Jurkat, Clone E6-1 (cell line): ENCODE measurements around the gene TXNRD1.

Experiments
- DNase-seq: peaks from one replicate; pipeline ENCODE4 v3.0.0-alpha.2; 2011; ENCODE audit warnings: low read depth, low spot score
- H3K4me3 ChIP-seq: 2 replicates; pipeline ENCODE4 v1.5.1; 2011; ENCODE audit warnings: mild to moderate bottlenecking, low read length, control low read depth, moderate library complexity

TXNRD1 gene

GRCh38 chr12:104273503-104273902 lies 57.9 kb downstream of the TXNRD1 start:
- no peak overlapping the region for H3K4me3 ChIP-seq
- no peak for DNase-seq

GRCh38 chr12:104274811-104275210 lies 59.2 kb downstream of the TXNRD1 start:
- no peak for DNase-seq

GRCh38 chr12:104275689-104276088 lies 60.1 kb downstream of the TXNRD1 start:
- DNase-seq: no peak
- no peak overlapping the region for H3K4me3 ChIP-seq

More at GRCh38 chr12:104274811-104275210, 59.2 kb downstream of the TXNRD1 start:
- no peak overlapping the region for H3K4me3 ChIP-seq

- no peak for DNase-seq
- H3K4me3 ChIP-seq: peak overlapping the region; percentile 13; the same call in 1 of the 2 replicates
Observed at GRCh38 chr12:104276273-104277131, 60.9 kb downstream of the TXNRD1 start.

- no peak for DNase-seq
- no peak overlapping the region for H3K4me3 ChIP-seq
Observed at GRCh38 chr12:104279164-104279563, 63.6 kb downstream of the TXNRD1 start.

GRCh38 chr12:104280111-104280510 lies 64.5 kb downstream of the TXNRD1 start:
- no peak overlapping the region for H3K4me3 ChIP-seq
- DNase-seq: no peak

GRCh38 chr12:104280717-104281458 lies 65.3 kb downstream of the TXNRD1 start:
- H3K4me3 ChIP-seq: no peak overlapping the region
- DNase-seq: no peak

- DNase-seq: no peak
- H3K4me3 ChIP-seq: no peak overlapping the region
Observed at GRCh38 chr12:104281636-104282035, 66.1 kb downstream of the TXNRD1 start.

- no peak for DNase-seq
- no peak overlapping the region for H3K4me3 ChIP-seq
Observed at GRCh38 chr12:104282109-104282508, 66.5 kb downstream of the TXNRD1 start.

GRCh38 chr12:104285740-104286515 lies 70.3 kb downstream of the TXNRD1 start:
- no peak for DNase-seq
- H3K4me3 ChIP-seq: peak overlapping the region; percentile 93

GRCh38 chr12:104286516-104287482 lies 71.2 kb downstream of the TXNRD1 start:
- peak; percentile 98 for DNase-seq
- H3K4me3 ChIP-seq: peak overlapping the region; percentile 93

GRCh38 chr12:104288635-104289274 lies 73.2 kb downstream of the TXNRD1 start:
- H3K4me3 ChIP-seq: peak overlapping the region; percentile 93
- peak; percentile 93 for DNase-seq

- no peak overlapping the region for H3K4me3 ChIP-seq
- DNase-seq: no peak
Observed at GRCh38 chr12:104290320-104290719, 74.7 kb downstream of the TXNRD1 start.

GRCh38 chr12:104290855-104291254 lies 75.3 kb downstream of the TXNRD1 start:
- no peak for DNase-seq
- H3K4me3 ChIP-seq: no peak overlapping the region

- no peak for DNase-seq
- no peak overlapping the region for H3K4me3 ChIP-seq
Observed at GRCh38 chr12:104291867-104292524, 76.4 kb downstream of the TXNRD1 start.

- DNase-seq: no peak
- no peak overlapping the region for H3K4me3 ChIP-seq
Observed at GRCh38 chr12:104292872-104293794, 77.6 kb downstream of the TXNRD1 start.
